PFSK-1 (cell line): ENCODE measurements around the gene STK10.

Experiments used
- FOXP2 ChIP-seq: optimal IDR thresholded peaks from 2 replicates; pipeline ENCODE3; 2011; ENCODE audit warnings: borderline replicate concordance, control low read depth, inconsistent platforms; ENCODE audit not compliant: insufficient read depth; ENCODE audit errors: extremely low read length, extremely low read depth
- POLR2AphosphoS5 ChIP-seq: IDR thresholded peaks from 2 replicates; pipeline ENCODE4 v1.6.1; 2012; ENCODE audit warnings: low read depth, mild to moderate bottlenecking, control low read depth, low read length, moderate library complexity
- REST ChIP-seq, 2 experiments: IDR thresholded peaks; 2 replicates each; pipeline versions ENCODE4 v1.6.1 to v1.8.0; 2011 to 2012; ENCODE audit warnings: low read depth in 2 of 2, low read length in 2 of 2, control low read depth in 1 of 2, inconsistent platforms in 1 of 2, mild to moderate bottlenecking in 1 of 2, moderate library complexity in 1 of 2; ENCODE audit not compliant: insufficient read depth in 1 of 2
- SIN3A ChIP-seq: IDR thresholded peaks from 2 replicates; pipeline ENCODE4 v1.6.1; 2012; ENCODE audit warnings: mild to moderate bottlenecking, low read length, moderate library complexity, borderline replicate concordance; ENCODE audit not compliant: insufficient read depth
- TAF1 ChIP-seq: IDR thresholded peaks from 2 replicates; pipeline ENCODE4 v1.6.1; 2012; ENCODE audit warnings: low read length, control low read depth, borderline replicate concordance; ENCODE audit not compliant: insufficient read depth

STK10 gene

GRCh38 chr5:172113036-172113435, 75.0 kb downstream of the STK10 start:
- no peak for TF ChIP-seq REST (IDR thresholded peaks at IDR 0.05; ENCODE audit: insufficient read depth in 1 of 2, low read depth in 2 of 2, low read length in 2 of 2)
- TF ChIP-seq POLR2AphosphoS5 = no peak
- TF ChIP-seq TAF1 = no peak
- no peak for TF ChIP-seq FOXP2
- no peak for TF ChIP-seq SIN3A

GRCh38 chr5:172111852-172112225, 76.2 kb downstream of the STK10 start:
- no peak for TF ChIP-seq TAF1
- TF ChIP-seq SIN3A = no peak
- TF ChIP-seq POLR2AphosphoS5 = no peak
- TF ChIP-seq REST (IDR thresholded peaks at IDR 0.05; ENCODE audit: insufficient read depth in 1 of 2, low read depth in 2 of 2, low read length in 2 of 2) = no peak
- TF ChIP-seq FOXP2 = no peak

GRCh38 chr5:172110921-172111851, 76.8 kb downstream of the STK10 start:
- TF ChIP-seq SIN3A (no peak), POLR2AphosphoS5 (no peak), REST (IDR thresholded peaks at IDR 0.05; ENCODE audit: insufficient read depth in 1 of 2, low read depth in 2 of 2, low read length in 2 of 2) (no peak)

GRCh38 chr5:172110260-172110815, 77.7 kb downstream of the STK10 start:
- TF ChIP-seq REST (IDR thresholded peaks at IDR 0.05; ENCODE audit: insufficient read depth in 1 of 2, low read depth in 2 of 2, low read length in 2 of 2) (no peak), TAF1 (no peak), POLR2AphosphoS5 (no peak), SIN3A (no peak), FOXP2 (no peak)
